Epithelial cell of esophagus (primary cell): ENCODE data around the gene ASB14.

Source experiments
- DNase-seq: peaks from one replicate; pipeline ENCODE4 v3.0.0; 2010; ENCODE audit warnings: low read depth
- H3K4me3 ChIP-seq: 2 replicates; pipeline ENCODE4 v1.5.1; 2011; ENCODE audit warnings: mild to moderate bottlenecking, low read length, control low read depth
- TF ChIP-seq, protein P1 (sequence below): IDR thresholded peaks from 2 replicates; pipeline ENCODE4 v1.5.1; 2011; ENCODE audit warnings: low read depth, mild to moderate bottlenecking, low read length, control low read depth, inconsistent platforms; ENCODE audit not compliant: insufficient read depth; ENCODE audit errors: missing control alignments

ASB14 gene

DNA sequence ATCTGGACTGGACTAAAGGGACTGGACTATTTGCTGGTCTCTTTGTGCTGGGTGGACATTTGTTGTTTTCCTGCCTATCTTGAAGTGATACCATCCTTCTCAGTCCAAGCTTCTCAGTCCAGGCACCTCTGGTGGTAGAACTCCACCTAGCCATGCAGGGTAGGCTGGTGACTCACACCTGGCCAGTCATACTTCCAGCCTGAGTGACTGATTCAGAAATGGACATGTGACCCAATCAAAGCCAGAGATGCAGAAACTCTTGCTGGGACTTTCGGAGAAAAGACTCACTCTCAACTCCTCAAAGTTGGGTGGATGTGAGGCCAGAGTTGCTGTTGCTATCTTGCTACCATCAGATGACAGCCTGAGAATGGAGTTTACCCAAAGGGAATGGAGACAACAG is 5.6 kb upstream of the ASB14 start:
- no peak overlapping the region for H3K4me3 ChIP-seq
- TF ChIP-seq, protein P1, sequence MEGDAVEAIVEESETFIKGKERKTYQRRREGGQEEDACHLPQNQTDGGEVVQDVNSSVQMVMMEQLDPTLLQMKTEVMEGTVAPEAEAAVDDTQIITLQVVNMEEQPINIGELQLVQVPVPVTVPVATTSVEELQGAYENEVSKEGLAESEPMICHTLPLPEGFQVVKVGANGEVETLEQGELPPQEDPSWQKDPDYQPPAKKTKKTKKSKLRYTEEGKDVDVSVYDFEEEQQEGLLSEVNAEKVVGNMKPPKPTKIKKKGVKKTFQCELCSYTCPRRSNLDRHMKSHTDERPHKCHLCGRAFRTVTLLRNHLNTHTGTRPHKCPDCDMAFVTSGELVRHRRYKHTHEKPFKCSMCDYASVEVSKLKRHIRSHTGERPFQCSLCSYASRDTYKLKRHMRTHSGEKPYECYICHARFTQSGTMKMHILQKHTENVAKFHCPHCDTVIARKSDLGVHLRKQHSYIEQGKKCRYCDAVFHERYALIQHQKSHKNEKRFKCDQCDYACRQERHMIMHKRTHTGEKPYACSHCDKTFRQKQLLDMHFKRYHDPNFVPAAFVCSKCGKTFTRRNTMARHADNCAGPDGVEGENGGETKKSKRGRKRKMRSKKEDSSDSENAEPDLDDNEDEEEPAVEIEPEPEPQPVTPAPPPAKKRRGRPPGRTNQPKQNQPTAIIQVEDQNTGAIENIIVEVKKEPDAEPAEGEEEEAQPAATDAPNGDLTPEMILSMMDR = peak; percentile 47
- peak; percentile 90 for DNase-seq

DNA sequence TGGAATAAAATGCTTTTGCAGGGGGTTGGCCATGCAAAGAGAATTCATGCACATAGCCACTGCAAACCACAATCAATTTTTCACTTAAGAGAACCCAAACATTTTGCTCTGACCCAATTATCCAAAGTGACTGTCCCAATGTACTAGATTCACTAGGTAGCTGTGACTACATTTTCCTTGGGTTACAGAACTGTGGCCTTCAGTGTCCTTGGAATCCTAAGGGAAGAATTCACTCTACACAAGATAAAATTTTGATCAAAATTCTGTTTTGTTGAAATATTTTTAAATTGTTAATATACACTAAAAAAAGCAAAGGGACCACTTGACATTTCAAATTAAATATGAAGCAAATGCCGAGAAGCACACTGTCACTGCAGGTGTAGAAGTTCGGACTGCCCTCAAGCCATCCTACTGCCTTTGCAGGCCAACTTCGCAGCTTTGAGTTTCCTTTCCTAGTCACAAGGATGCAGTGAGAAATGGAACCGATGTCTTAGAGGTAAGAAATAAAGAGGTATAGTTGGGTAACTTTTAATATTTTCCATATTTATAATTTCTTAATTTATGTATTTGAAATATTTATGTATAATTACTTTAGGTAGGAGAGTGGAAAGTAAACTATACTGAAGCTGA is 527 bp upstream of the ASB14 start:
- no peak for DNase-seq
- no peak overlapping the region for H3K4me3 ChIP-seq
- TF ChIP-seq, protein P1 = no peak

DNA sequence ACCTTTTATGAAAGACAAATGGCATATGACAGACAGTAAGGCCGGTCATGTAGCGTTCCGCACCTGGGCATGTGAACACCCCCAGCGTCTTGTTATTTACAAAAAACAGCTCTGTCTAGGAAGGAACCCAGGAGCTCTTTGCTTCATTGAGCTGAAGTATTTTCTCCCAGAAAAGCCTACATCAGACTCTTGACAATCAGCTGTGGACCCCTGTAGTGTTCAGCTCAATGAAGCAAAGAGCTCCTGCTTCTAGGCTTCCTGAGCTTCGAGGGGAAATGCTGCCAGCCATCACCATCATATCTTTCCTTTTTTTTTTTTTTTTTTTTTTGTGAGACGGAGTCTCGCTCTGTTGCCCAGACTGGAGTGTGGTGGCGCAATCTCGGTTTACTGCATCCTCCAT is 4.1 kb downstream of the ASB14 start:
- H3K4me3 ChIP-seq = no peak overlapping the region
- DNase-seq = no peak

DNA sequence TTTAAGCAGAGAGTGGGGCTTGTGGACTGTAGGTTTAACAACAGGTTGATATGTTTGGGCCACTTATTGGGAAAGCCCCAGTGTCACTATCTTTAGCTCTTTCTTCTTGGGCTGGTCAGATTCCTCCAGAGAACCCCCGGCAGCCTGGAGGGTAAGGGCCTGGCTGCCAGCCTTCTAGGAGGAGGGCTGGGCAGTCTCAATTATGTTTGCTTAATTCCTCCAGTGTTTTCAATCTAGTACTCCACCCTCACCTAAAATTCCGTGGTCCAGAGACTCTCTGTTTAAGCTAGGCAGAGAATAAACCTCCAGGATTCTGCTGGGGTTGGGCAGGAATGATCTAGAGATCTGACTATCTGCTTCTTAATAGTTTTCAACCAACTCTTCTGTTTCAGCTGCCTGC is 5.3 kb downstream of the ASB14 start:
- H3K4me3 ChIP-seq = no peak overlapping the region
- DNase-seq = no peak
- TF ChIP-seq, protein P1 = no peak

More for the DNA sequence above, 4.1 kb downstream of the ASB14 start:
- TF ChIP-seq, protein P1 = no peak

DNA sequence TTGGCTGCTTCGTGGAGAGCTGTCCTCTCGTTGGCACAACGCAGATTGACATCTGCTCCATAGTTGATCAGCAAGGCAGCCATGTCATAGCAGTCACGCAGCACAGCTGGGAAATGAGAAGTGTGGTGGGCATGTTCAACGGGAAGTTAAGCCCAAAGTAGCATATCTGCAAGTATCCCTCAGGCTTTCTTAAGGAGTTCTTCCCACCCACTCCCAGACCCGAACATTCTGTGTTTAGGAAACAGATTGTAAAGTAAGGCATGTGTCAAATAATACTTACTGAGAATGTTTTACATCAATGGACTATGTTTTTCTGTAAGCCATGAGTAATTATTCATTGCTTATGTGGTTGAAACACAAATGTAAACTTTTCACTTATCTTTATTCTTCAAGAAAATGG is 9.2 kb downstream of the ASB14 start:
- no peak overlapping the region for H3K4me3 ChIP-seq

DNA sequence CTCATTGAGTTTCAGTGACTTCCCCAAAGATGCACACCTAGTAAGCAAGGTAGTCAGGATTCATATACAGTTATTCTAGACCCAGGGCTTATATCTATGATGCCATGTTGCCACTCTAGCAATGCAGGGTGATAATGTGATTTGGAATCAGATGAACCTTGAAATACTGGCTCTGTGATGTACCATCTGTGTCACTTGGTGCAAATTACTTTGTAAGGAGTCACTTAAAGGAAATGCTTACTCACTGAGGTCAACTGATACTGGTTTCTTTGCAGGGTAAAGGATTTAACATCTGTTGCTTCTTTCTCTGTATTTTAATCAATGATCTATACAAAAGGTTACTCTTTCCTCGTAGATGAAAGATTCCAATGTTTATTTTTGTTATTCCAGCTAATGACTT is 10.8 kb downstream of the ASB14 start:
- TF ChIP-seq, protein P1 = no peak
- DNase-seq = peak; percentile 51
- H3K4me3 ChIP-seq = no peak overlapping the region

More for the DNA sequence above, 9.2 kb downstream of the ASB14 start:
- TF ChIP-seq, protein P1 = no peak
- DNase-seq = no peak

DNA sequence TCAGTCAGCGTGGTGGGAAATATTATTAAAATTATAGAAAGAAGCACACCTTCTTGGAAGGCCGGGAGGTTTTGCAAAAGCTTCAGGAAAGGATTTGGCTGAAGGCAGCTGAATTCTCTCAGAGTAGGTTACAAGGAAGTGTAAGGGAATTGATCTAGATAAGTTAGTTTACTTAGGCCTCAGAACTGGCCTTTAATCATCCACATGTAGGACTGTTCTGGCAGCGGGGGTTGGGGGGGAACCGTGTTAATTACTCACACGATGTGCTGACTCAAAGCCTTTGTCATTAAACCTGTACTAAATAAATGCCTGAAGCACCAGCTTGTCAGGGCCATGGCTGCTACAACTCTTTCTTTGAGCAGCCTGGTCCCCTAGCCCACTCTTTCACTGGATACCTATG is 12.8 kb downstream of the ASB14 start:
- TF ChIP-seq, protein P1 = no peak
- H3K4me3 ChIP-seq = no peak overlapping the region
- peak; percentile 44 for DNase-seq
